ENCODE data around the gene SDF2. TPM values are rescaled to one million over a fixed set of nuclear protein-coding genes. Genes with fewer than 3 reads are reported as not detected.

SDF2 gene
- total and polyA plus RNA-seq, 9 of the 15 experiments (the other 6 are each of a cell fraction or from before 2014, with no cell fraction given): 41.2 to 132 (median 65.6) TPM

DNA sequence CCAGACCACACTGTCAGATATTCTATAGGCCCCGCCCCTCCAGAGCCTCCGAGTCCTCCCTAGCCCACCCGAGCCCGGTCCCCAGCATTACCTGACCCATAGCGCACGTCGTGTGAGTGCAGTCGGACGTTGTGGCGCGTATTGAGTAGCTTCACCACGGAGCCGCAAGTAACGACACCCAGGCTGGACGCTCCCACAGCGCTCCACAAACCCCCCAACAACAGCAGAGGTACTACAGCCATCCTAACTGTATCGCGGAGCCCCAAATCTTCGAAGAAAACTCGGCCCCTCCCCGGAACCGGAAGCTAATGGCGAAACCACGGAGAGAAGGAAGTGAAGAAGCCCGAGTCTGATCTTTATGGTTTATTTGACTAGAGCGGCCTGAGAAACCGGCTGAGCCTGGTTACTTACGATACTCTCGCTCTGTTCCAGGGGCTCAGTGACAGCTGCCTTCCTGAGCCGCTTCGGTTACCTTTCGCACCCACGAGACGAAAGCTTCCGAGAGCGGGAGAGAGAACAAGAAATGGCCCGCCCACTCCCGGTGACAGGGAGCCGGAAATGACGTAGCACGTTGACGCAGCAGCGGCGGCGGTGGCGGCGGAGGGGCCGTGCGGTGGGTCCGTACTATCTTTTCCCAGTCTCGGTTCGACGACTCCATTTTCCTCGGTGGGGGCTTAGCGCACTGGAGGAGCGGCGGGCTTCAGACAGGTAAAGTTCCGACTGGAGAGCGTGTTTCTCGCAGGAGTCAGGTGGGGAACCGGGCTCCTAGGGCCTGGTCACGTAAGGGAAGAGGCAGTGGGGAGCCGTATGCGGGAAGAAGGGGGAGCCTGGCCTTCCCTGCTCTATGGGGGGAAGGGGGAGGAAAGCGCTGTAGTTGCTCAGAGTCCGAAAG lies at the start of gene SDF2, which contains the start of gene SUPT6H (continued):
- 0 out of 2 replicates have a peak, but pooled peaks have one; percentile 19 for TF ChIP-seq NR4A1 (CRISPR knock-in tag; IDR thresholded peaks at IDR 0.05)
- TF ChIP-seq NR4A1 (tag; IDR thresholded peaks at IDR 0.05): no peak
- no peak for TF ChIP-seq TCFL5 (CRISPR knock-in tag; conservative IDR thresholded peaks at IDR 0.05)
- TF ChIP-seq ZNF445 (CRISPR knock-in tag; IDR thresholded peaks at IDR 0.05; ENCODE audit: low read depth): no peak
- peak; percentile 64; the same call in 1 of the 2 replicates for TF ChIP-seq ELF4 (CRISPR knock-in tag; IDR thresholded peaks at IDR 0.05)
- TF ChIP-seq PML (IDR thresholded peaks at IDR 0.05; ENCODE audit: low read length): peak; percentile 84
- TF ChIP-seq CC2D1A (IDR thresholded peaks at IDR 0.05): 0 out of 2 replicates have a peak, but pooled peaks have one; percentile 22
- no peak for TF ChIP-seq FOXA1 (IDR thresholded peaks at IDR 0.05; ENCODE audit: borderline replicate concordance)
- TF ChIP-seq CCNT2 (IDR thresholded peaks at IDR 0.05; ENCODE audit: borderline replicate concordance, extremely low read depth, insufficient read length, low read depth, low read length): peak; percentile 43
- TF ChIP-seq CSDE1 (IDR thresholded peaks at IDR 0.05): peak in 1 of 2 experiments; percentile 53; a peak in 1 of 4 replicates
- TF ChIP-seq SREBF1 (IDR thresholded peaks at IDR 0.05; ENCODE audit: borderline replicate concordance, low read depth, low read length): 0 out of 2 replicates have a peak, but pooled peaks have one; percentile 2
- TF ChIP-seq SMARCE1 (IDR thresholded peaks at IDR 0.05): peak; percentile 37; the same call in 1 of the 2 replicates
- TF ChIP-seq CHD1 (IDR thresholded peaks at IDR 0.05; ENCODE audit: low read length): peak; percentile 86
- TF ChIP-seq, protein P1, sequence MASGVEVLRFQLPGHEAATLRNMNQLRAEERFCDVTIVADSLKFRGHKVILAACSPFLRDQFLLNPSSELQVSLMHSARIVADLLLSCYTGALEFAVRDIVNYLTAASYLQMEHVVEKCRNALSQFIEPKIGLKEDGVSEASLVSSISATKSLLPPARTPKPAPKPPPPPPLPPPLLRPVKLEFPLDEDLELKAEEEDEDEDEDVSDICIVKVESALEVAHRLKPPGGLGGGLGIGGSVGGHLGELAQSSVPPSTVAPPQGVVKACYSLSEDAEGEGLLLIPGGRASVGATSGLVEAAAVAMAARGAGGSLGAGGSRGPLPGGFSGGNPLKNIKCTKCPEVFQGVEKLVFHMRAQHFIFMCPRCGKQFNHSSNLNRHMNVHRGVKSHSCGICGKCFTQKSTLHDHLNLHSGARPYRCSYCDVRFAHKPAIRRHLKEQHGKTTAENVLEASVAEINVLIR (CRISPR knock-in tag; IDR thresholded peaks at IDR 0.05): peak; percentile 90
- no peak for TF ChIP-seq CBX8 (IDR thresholded peaks at IDR 0.05; ENCODE audit: borderline replicate concordance, extremely low read depth, low read depth, low read length, poor library complexity, severe bottlenecking)
- peak; percentile 33; the same call in 1 of the 2 replicates for TF ChIP-seq KLF6 (CRISPR knock-in tag; IDR thresholded peaks at IDR 0.05; ENCODE audit: borderline replicate concordance)
- TF ChIP-seq HDAC2 (IDR thresholded peaks at IDR 0.05): peak; percentile 77
- TF ChIP-seq SNRNP70 (optimal IDR thresholded peaks at IDR 0.05; ENCODE audit: low read depth, low read length): no peak
- TF ChIP-seq MAFK (IDR thresholded peaks at IDR 0.05; ENCODE audit: low read length): peak; percentile 22; the same call in 1 of the 2 replicates
- TF ChIP-seq SOX6 (IDR thresholded peaks at IDR 0.05): 0 out of 2 replicates have a peak, but pooled peaks have one; percentile 10
- TF ChIP-seq NFE2L1 (tag; IDR thresholded peaks at IDR 0.05; ENCODE audit: borderline replicate concordance, low read depth): no peak
- no peak for TF ChIP-seq ZNF644 (tag; IDR thresholded peaks at IDR 0.05; ENCODE audit: low read depth)
- TF ChIP-seq SAFB (IDR thresholded peaks at IDR 0.05; ENCODE audit: borderline replicate concordance, low read depth, low read length): no peak
- TF ChIP-seq, protein P2, sequence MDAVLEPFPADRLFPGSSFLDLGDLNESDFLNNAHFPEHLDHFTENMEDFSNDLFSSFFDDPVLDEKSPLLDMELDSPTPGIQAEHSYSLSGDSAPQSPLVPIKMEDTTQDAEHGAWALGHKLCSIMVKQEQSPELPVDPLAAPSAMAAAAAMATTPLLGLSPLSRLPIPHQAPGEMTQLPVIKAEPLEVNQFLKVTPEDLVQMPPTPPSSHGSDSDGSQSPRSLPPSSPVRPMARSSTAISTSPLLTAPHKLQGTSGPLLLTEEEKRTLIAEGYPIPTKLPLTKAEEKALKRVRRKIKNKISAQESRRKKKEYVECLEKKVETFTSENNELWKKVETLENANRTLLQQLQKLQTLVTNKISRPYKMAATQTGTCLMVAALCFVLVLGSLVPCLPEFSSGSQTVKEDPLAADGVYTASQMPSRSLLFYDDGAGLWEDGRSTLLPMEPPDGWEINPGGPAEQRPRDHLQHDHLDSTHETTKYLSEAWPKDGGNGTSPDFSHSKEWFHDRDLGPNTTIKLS (IDR thresholded peaks at IDR 0.05; ENCODE audit: borderline replicate concordance, low read depth): peak; percentile 83
- TF ChIP-seq RBBP5 (IDR thresholded peaks at IDR 0.05; ENCODE audit: borderline replicate concordance, insufficient read depth, low read length, poor library complexity, severe bottlenecking): peak; percentile 93
- TF ChIP-seq LCOR (CRISPR knock-in tag; IDR thresholded peaks at IDR 0.05): peak; percentile 79
- peak; percentile 83; the same call in 1 of the 2 replicates for TF ChIP-seq ZSCAN29 (IDR thresholded peaks at IDR 0.05)
